ENCODE results near the gene HRAS.

GRCh38 chr11:563812-564578 lies 28.6 kb upstream of the HRAS start:
- TF ChIP-seq RAD21 (IDR thresholded peaks at IDR 0.05) (no peak), SP1 (IDR thresholded peaks at IDR 0.05) (no peak)

Data from liver (tissue), 2 donors.